SH-SY5Y (cell line): Measurements from ENCODE around the gene CST3.

Experiments used
- GATA2 ChIP-seq: IDR thresholded peaks from 2 replicates; pipeline ENCODE4 v1.6.1; 2011; ENCODE audit warnings: mild to moderate bottlenecking, low read depth, low read length
- GATA3 ChIP-seq: IDR thresholded peaks from 2 replicates; pipeline ENCODE4 v1.6.1; 2011; ENCODE audit warnings: low read depth, mild to moderate bottlenecking, low read length, moderate library complexity

- TF ChIP-seq GATA2: no peak
- TF ChIP-seq GATA3: no peak
These were observed 49.0 kb downstream of the CST3 start for GRCh38 chr20:23588434-23589403.
